HG02840 (cell line): ENCODE measurements around the gene USH2A.
"Not testable (repeated sequence)": the region's sequence is repeated elsewhere in the genome, so short reads cannot be mapped to it uniquely, and the experiment has no call there.

Experiments
- ATAC-seq: cut with Tn5 transposase; IDR thresholded peaks from one replicate; pipeline ENCODE4 v1.9.1; 2021; ENCODE audit warnings: mild to moderate bottlenecking, moderate library complexity, moderate number of reproducible peaks; ENCODE audit not compliant: unreplicated experiment, low FRiP score

The USH2A gene

DNA sequence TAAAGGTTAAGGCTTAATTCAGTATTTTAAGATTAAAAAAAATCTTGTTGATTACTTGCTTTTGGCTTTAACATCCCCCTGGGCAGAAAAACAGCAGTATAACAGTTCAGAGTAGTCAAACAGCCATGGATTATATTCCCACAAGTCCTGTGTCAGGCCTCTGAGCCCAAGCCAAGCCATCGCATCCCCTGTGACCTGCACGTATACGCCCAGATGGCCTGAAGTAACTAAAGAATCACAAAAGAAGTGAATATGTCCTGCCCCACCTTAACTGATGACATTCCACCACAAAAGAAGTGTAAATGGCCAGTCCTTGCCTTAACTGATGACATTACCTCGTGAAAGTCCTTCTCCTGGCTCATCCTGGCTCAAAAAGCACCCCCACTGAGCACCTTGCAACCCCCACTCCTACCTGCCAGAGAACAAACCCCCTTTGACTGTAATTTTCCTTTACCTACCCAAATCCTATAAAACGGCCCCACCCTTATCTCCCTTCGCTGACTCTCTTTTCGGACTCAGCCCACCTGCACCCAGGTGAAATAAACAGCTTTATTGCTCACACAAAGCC is 277.7 kb downstream of the USH2A start:
- not testable (repeated sequence) for ATAC-seq

GRCh38 chr1:216144661-216145450 is 278.4 kb downstream of the USH2A start:
- ATAC-seq: no peak

- ATAC-seq: no peak
Observed at GRCh38 chr1:216142921-216143320, 280.3 kb downstream of the USH2A start.

- no peak for ATAC-seq
Observed at GRCh38 chr1:216140730-216141524, 282.3 kb downstream of the USH2A start.

GRCh38 chr1:216124192-216124781 is 299.0 kb downstream of the USH2A start:
- no peak for ATAC-seq

GRCh38 chr1:216123446-216124191 is 299.6 kb downstream of the USH2A start:
- no peak for ATAC-seq

DNA sequence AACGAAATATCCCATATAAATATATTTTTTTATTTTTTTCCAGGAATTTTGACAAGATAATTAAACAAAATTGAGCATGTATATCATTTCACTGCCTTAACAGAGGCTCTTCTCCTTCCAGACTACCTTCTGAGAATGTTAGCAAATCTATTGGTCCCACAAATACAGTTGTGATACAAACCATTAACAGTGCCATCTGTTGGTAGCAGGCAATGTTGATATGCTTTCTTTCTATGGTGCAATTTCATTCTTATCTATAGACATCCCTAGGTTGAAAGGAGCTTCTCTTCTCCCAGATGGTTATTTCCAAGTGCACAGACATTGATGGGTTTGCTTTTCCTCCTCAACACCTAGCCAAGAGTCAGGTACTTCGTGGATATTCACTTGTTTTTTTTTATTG is 303.6 kb downstream of the USH2A start:
- ATAC-seq: no peak

DNA sequence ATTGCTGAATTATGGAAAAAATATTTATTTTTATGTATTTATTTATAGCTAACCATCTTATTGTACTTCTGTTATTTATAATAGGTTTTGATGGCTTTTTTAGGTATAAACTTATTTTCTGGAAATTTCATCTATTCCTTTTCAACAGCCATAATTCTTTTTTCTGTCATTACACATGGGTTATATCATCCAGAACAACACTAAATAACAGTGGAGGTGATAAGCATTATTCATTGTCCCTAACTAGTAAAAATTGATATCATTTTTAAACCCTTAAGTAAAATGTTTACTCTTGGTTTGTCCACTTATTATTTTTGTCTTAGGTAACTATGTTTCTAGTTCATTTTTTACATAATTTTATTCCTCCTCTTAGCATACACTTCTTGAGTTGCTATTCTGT is 309.1 kb downstream of the USH2A start:
- ATAC-seq: no peak

- ATAC-seq: no peak
Observed at GRCh38 chr1:216113181-216113580, 310.1 kb downstream of the USH2A start.

- ATAC-seq: no peak
Observed at GRCh38 chr1:216111842-216112241, 311.4 kb downstream of the USH2A start.

DNA sequence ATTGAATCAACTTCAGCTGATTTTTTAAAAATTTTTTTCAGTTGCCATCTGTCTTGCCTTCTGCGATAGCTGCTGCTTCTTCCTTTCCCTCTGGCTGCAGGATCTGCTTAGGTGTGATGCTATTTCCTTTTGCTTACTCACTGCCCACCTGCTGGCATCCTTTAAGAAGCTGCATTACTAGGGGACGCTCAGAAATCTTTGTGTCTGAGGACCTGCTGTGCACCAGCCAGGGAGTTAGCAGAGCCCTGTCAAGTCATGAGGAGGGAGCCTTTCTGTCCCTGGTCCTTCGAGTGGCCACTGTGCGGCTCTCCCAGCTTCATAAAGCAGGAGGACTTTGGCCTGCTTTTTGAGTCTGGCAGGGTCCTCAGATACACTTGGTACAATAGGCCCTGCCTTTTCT is 327.8 kb downstream of the USH2A start:
- no peak for ATAC-seq

DNA sequence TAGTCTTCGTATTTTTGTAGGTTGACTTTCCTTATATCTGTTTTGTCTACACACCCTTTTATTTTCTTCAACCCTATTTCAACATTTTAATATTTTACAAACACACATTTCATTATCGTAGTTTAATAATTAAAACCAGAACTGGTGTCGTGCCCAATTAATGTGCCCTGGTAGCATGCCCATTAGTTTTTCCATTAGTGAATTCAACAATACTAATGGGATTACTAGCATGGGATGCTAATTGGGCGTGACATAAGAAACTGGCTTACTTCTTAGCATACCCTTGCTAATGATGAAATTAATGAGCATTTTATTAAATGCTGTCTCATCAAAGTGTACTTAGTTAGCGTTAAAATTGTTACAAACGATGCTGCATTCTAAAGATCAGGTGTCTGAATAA is 332.7 kb downstream of the USH2A start:
- no peak for ATAC-seq

- ATAC-seq: no peak
Observed at GRCh38 chr1:216086678-216087077, 336.6 kb downstream of the USH2A start.

DNA sequence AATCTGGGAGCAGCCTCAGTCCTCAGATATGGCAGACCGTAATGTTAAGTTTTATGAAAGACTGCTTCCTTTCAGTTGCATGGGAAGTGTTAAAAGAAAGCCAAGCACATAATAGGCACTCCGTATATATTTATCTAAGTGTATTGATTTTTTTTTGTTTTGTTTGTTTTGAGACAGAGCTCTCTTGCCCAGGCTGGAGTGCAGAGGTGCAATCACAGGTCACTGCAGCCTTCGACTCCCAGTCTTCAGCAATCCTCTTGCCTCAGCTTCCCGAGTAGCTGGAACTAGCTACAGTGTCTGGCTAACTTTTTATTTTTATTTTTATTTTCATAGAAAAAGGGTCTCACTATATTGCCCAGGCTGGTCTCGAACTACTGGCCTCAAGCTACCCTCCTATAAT is 341.8 kb downstream of the USH2A start:
- no peak for ATAC-seq

- ATAC-seq: no peak
Observed at GRCh38 chr1:216076751-216077150, 346.5 kb downstream of the USH2A start.

DNA sequence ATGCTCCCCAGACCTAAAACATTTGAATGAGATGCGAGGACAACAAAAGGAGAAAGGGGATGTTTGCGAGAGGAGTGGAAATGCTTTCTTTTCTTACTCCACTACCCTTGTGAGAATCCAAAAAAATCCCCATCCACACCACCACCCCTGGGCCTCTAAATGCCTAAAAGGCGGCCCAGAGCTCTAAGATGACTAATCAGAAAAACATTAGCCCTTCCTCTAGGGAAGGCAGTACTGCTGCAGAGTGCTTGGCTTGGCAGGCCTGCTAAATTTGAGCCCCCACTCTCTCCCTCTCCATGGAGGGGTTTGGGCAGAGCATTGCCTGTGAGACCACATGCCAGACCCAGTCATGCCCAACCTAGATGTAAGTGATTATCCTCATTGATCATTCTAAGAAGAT is 347.9 kb downstream of the USH2A start:
- no peak for ATAC-seq

GRCh38 chr1:216073793-216074595 is 349.3 kb downstream of the USH2A start:
- ATAC-seq: no peak

DNA sequence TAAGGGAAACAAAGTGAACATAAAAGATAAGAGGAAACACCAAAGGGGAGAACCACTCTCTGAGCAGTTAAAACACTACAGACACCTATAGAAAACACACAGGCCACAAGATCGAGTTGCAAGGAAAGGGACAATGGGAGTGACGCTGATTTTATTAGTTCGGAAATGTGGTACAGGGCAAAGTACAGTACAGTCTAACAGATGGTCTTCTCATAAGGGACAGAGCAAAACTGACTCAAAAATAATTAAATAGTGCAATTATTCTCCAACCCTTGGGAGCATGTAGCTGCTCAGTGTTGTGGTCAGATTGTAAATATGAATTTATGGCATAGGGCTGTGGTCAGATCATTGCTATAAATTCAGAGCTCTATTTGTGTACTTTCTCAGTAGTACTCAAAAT is 352.0 kb downstream of the USH2A start:
- ATAC-seq: no peak

DNA sequence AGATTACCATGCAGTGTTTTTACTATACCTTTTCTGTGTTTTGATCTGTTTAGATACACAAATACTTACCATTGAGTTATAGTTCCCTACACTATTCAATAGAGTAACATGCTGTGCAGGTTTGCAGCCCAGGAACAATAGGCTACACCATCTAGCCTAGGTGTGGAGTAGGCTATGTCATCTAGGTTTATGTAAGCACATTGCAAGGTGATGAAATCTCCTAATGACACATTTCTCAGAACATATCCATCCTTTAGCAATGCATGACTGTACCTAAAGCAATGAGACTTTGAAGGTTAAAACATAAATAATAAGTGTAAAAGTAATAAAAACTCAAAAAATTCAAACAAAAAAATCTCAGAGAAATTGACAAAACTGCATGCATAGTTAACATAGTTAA is 358.6 kb downstream of the USH2A start:
- no peak for ATAC-seq

DNA sequence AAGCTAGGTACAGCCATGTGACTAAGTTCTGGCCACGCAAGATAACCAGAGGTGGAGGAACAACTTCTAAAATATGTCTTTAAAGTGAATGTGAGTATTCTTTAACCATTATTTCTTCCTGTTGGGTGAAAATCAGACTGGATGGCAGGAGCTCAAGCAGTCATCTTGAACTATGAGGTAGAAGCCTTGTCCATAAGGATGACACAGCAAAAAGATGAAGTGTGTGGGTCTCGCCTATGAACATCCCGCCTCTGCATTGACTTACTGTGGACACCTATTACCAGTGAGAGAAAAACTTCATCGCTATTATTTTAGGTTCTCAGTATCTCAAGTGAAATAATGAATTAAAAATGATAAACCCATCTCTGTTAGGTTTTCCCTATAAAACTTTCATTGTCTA is 365.3 kb downstream of the USH2A start:
- ATAC-seq: no peak
